Renal pelvis (tissue), 4 donors: ENCODE data around the gene SPOUT1. TPM values are rescaled to one million over a fixed set of nuclear protein-coding genes. Genes with fewer than 3 reads are reported as not detected.
"Not testable (repeated sequence)": the region's sequence is repeated elsewhere in the genome, so short reads cannot be mapped to it uniquely, and the experiment has no call there.

ENCODE experiments used
- DNase-seq: peaks from one replicate; pipeline ENCODE4 v3.0.0-alpha.2; 2013
- polyA plus RNA-seq, 3 donors: library from polyadenylated mRNA; unstranded; fragments of 120-200 nt; gene quantifications; one replicate each; pipeline ENCODE4 v1.2.1, GENCODE V29; 2013; ENCODE audit not compliant: insufficient read length in 3 of 3

The SPOUT1 gene
- polyA plus RNA-seq, 3 donors, result 43.6 to 59.1 (median 43.6) TPM

- no peak for DNase-seq
Observed at GRCh38 chr9:128785427-128785826, 44.2 kb downstream of the SPOUT1 start.

- no peak for DNase-seq
Observed at GRCh38 chr9:128782669-128783068, 46.9 kb downstream of the SPOUT1 start.

- DNase-seq, result no peak
Observed at GRCh38 chr9:128781187-128782070, 48.2 kb downstream of the SPOUT1 start.

GRCh38 chr9:128780093-128780492 is 49.5 kb downstream of the SPOUT1 start:
- not testable (repeated sequence) for DNase-seq

GRCh38 chr9:128774804-128775203 is 54.8 kb downstream of the SPOUT1 start:
- no peak for DNase-seq

GRCh38 chr9:128773049-128773448 is 56.5 kb downstream of the SPOUT1 start:
- no peak for DNase-seq

- DNase-seq, result peak; percentile 92
Observed at GRCh38 chr9:128771745-128772519, 57.7 kb downstream of the SPOUT1 start, which contains the start of gene ZER1. Gene ZER1, minus strand, starts transcription at chr9:128771927. Its CDS starts 16,362 bp downstream, at chr9:128755565.

GRCh38 chr9:128771094-128771721 is 58.4 kb downstream of the SPOUT1 start:
- DNase-seq, result peak; percentile 24

GRCh38 chr9:128770286-128771030 is 59.1 kb downstream of the SPOUT1 start:
- DNase-seq, result no peak

Other genes with a start within 250 kb of the SPOUT1 start
- gene DYNC2I2, start 172.9 kb downstream of the SPOUT1 start, polyA plus RNA-seq, result 10 to 100 TPM; 78.6 to 91.0 (median 86.0) TPM
- 100 to 1,000 TPM; 571 to 647 (median 631) TPM for gene SET, start 140.6 kb downstream of the SPOUT1 start, polyA plus RNA-seq
- 10 to 100 TPM; 13.0 to 14.9 (median 13.7) TPM for gene PKN3, start 127.3 kb downstream of the SPOUT1 start, polyA plus RNA-seq
- gene ZDHHC12, start 105.7 kb downstream of the SPOUT1 start, polyA plus RNA-seq, result 10 to 100 TPM; 21.3 to 24.7 (median 23.4) TPM
- gene ZER1, start 57.9 kb downstream of the SPOUT1 start, polyA plus RNA-seq, result 10 to 100 TPM; 35.5 to 43.2 (median 38.9) TPM
- 10 to 100 TPM; 40.1 to 45.5 (median 41.6) TPM for gene TBC1D13, start 42.5 kb downstream of the SPOUT1 start, polyA plus RNA-seq
- gene ENDOG, start 11.3 kb downstream of the SPOUT1 start, polyA plus RNA-seq, result 10 to 100 TPM in 2 of 3 donors, 1 to 10 TPM in 1; 8.8 to 17.0 (median 15.2) TPM
- gene KYAT1, start 52.2 kb upstream of the SPOUT1 start, polyA plus RNA-seq, result 10 to 100 TPM; 15.9 to 35.5 (median 29.4) TPM
- 10 to 100 TPM; 27.9 to 36.2 (median 34.7) TPM for gene LRRC8A, start 52.3 kb upstream of the SPOUT1 start, polyA plus RNA-seq
- 10 to 100 TPM; 58.7 to 69.0 (median 63.6) TPM for gene PHYHD1, start 91.2 kb upstream of the SPOUT1 start, polyA plus RNA-seq
- 10 to 100 TPM; 17.8 to 19.8 (median 19.1) TPM for gene DOLK, start 117.8 kb upstream of the SPOUT1 start, polyA plus RNA-seq
- gene NUP188, start 117.9 kb upstream of the SPOUT1 start, polyA plus RNA-seq, result 10 to 100 TPM; 43.7 to 61.3 (median 60.5) TPM
- 100 to 1,000 TPM; 128 to 158 (median 141) TPM for gene SH3GLB2, start 198.5 kb upstream of the SPOUT1 start, polyA plus RNA-seq
- 10 to 100 TPM; 22.9 to 33.4 (median 25.1) TPM for gene MIGA2, start 206.8 kb upstream of the SPOUT1 start, polyA plus RNA-seq